Measurements from ENCODE around the gene HIC1.

Gene HIC1

GRCh38 chr17:2043785-2044184 lies 11.1 kb upstream of the HIC1 start:
- Histone ChIP-seq H3F3A (ENCODE audit: insufficient read depth) (no peaks in the 10 kb centered on the region; the same call in 1 of the 2 replicates), H2AFZ (ENCODE audit: low read depth, low read length, severe bottlenecking) (no peak overlapping the region), H3K9me3 (ENCODE audit: insufficient read depth, low read length) (no peaks in the 10 kb centered on the region), H3K27ac (ENCODE audit: low read depth, low read length) (no peak overlapping the region), H3K9me2 (replicated peaks; ENCODE audit: insufficient read depth, low read length) (no peaks in the 10 kb centered on the region), H3K27me3 (ENCODE audit: low read length) (no peaks in the 10 kb centered on the region), H3K4me3 (ENCODE audit: insufficient read depth, low read length, poor library complexity, severe bottlenecking) (no peak overlapping the region), H3K79me2 (ENCODE audit: insufficient read depth, low read length) (peaks cover 6% of the 10 kb centered on the region; the same call in 1 of the 2 replicates), H3K36me3 (ENCODE audit: low read length) (no peaks in the 10 kb centered on the region), H3K9ac (ENCODE audit: low read length) (no peak overlapping the region), H3K4me2 (ENCODE audit: low read depth, low read length, poor library complexity, severe bottlenecking) (no peak overlapping the region), H4K20me1 (ENCODE audit: low read depth, low read length) (no peaks in the 10 kb centered on the region)
- TF ChIP-seq EZH2phosphoT487 (conservative IDR thresholded peaks at IDR 0.05; ENCODE audit: low read length) (no peak), CTCF (IDR thresholded peaks at IDR 0.05; ENCODE audit: insufficient read depth, low read length, poor library complexity, severe bottlenecking) (no peak)

- peaks cover 6% of the 10 kb centered on the region; the same call in 1 of the 2 replicates for H3K79me2 ChIP-seq (ENCODE audit: insufficient read depth, low read length)
- H3K27me3 ChIP-seq (ENCODE audit: low read length), result no peaks in the 10 kb centered on the region
- no peaks in the 10 kb centered on the region for H3K36me3 ChIP-seq (ENCODE audit: low read length)
- H3F3A ChIP-seq (ENCODE audit: insufficient read depth), result peaks cover 5% of the 10 kb centered on the region; the same call in 1 of the 2 replicates
- H3K9me2 ChIP-seq (replicated peaks; ENCODE audit: insufficient read depth, low read length), result no peaks in the 10 kb centered on the region
- no peak overlapping the region for H3K27ac ChIP-seq (ENCODE audit: low read depth, low read length)
- H4K20me1 ChIP-seq (ENCODE audit: low read depth, low read length), result no peaks in the 10 kb centered on the region
- H2AFZ ChIP-seq (ENCODE audit: low read depth, low read length, severe bottlenecking), result no peak overlapping the region
- H3K9ac ChIP-seq (ENCODE audit: low read length), result no peak overlapping the region
- H3K4me2 ChIP-seq (ENCODE audit: low read depth, low read length, poor library complexity, severe bottlenecking), result no peak overlapping the region
- no peak for TF ChIP-seq EZH2phosphoT487 (conservative IDR thresholded peaks at IDR 0.05; ENCODE audit: low read length)
- TF ChIP-seq CTCF (IDR thresholded peaks at IDR 0.05; ENCODE audit: insufficient read depth, low read length, poor library complexity, severe bottlenecking), result no peak
- no peaks in the 10 kb centered on the region for H3K9me3 ChIP-seq (ENCODE audit: insufficient read depth, low read length)
- no peak overlapping the region for H3K4me3 ChIP-seq (ENCODE audit: insufficient read depth, low read length, poor library complexity, severe bottlenecking)
Observed at GRCh38 chr17:2044263-2044894, 10.5 kb upstream of the HIC1 start.

- Histone ChIP-seq H3K79me2 (ENCODE audit: insufficient read depth, low read length) (peaks cover 1% of the 10 kb centered on the region; the same call in 1 of the 2 replicates), H4K20me1 (ENCODE audit: low read depth, low read length) (no peaks in the 10 kb centered on the region), H3K9me3 (ENCODE audit: insufficient read depth, low read length) (no peaks in the 10 kb centered on the region), H3F3A (ENCODE audit: insufficient read depth) (peaks cover 5% of the 10 kb centered on the region; the same call in 1 of the 2 replicates), H3K4me3 (ENCODE audit: insufficient read depth, low read length, poor library complexity, severe bottlenecking) (no peak overlapping the region), H3K27me3 (ENCODE audit: low read length) (no peaks in the 10 kb centered on the region), H3K27ac (ENCODE audit: low read depth, low read length) (no peak overlapping the region), H3K36me3 (ENCODE audit: low read length) (no peaks in the 10 kb centered on the region), H2AFZ (ENCODE audit: low read depth, low read length, severe bottlenecking) (no peak overlapping the region), H3K9me2 (replicated peaks; ENCODE audit: insufficient read depth, low read length) (no peaks in the 10 kb centered on the region), H3K9ac (ENCODE audit: low read length) (no peak overlapping the region), H3K4me2 (ENCODE audit: low read depth, low read length, poor library complexity, severe bottlenecking) (no peak overlapping the region)
- no peak for TF ChIP-seq CTCF (IDR thresholded peaks at IDR 0.05; ENCODE audit: insufficient read depth, low read length, poor library complexity, severe bottlenecking)
- TF ChIP-seq EZH2phosphoT487 (conservative IDR thresholded peaks at IDR 0.05; ENCODE audit: low read length), result no peak
Observed at GRCh38 chr17:2047590-2047989, 7.3 kb upstream of the HIC1 start.

Data from SU-DHL-6 (cell line).